Keratinocyte (primary cell): Measurements from ENCODE around the gene MLLT3. TPM values are rescaled to one million over a fixed set of nuclear protein-coding genes. Genes with fewer than 3 reads are reported as not detected.

ENCODE experiments used
- DNase-seq: peaks from one replicate; pipeline ENCODE4 v3.0.0-alpha.2; 2011; ENCODE audit warnings: low read depth, missing footprints, low spot score
- FAIRE-seq: peaks from 2 replicates; lab custom pipeline; 2011; peaks lifted over from hg19 to GRCh38; lab: Jason Lieb, UNC
- H2AFZ ChIP-seq: 2 replicates; pipeline ENCODE4 v1.6.0; 2012; ENCODE audit warnings: low read length, control low read depth, inconsistent platforms; ENCODE audit not compliant: control insufficient read depth
- H3K27ac ChIP-seq: 2 replicates; pipeline ENCODE4 v1.5.1; 2011; ENCODE audit warnings: low read length; ENCODE audit not compliant: control insufficient read depth, insufficient read depth
- H3K27me3 ChIP-seq: 3 replicates; pipeline ENCODE4 v1.6.0; 2011; ENCODE audit warnings: low read length; ENCODE audit not compliant: control insufficient read depth, insufficient read depth; ENCODE audit errors: extremely low read depth
- H3K36me3 ChIP-seq, 2 experiments: 2 replicates in 1 of 2; 3 replicates in 1 of 2; pipeline ENCODE4 v1.5.1; 2011; ENCODE audit warnings: low read length in 2 of 2, mild to moderate bottlenecking in 1 of 2; ENCODE audit not compliant: control insufficient read depth in 2 of 2, insufficient read depth in 2 of 2; ENCODE audit errors: extremely low read depth in 1 of 2
- H3K4me1 ChIP-seq: 3 replicates; pipeline ENCODE4 v1.5.1; 2011; ENCODE audit warnings: low read length; ENCODE audit not compliant: control insufficient read depth, insufficient read depth; ENCODE audit errors: extremely low read depth
- H3K4me2 ChIP-seq: 3 replicates; pipeline ENCODE4 v1.6.0; 2011; ENCODE audit warnings: low read depth, low read length; ENCODE audit not compliant: control insufficient read depth, insufficient read depth; ENCODE audit errors: extremely low read depth
- H3K4me3 ChIP-seq, 3 experiments: fragments of 200-600 bp in 1 of 3; sonication (generic) in 1 of 3; 2 replicates in 2 of 3; 3 replicates in 1 of 3; pipeline ENCODE4 v1.5.1; 2011 to 2016; ENCODE audit warnings: low read length in 3 of 3, mild to moderate bottlenecking in 3 of 3, control low read depth in 2 of 3, inconsistent platforms in 1 of 3, low read depth in 1 of 3, mixed read lengths in 1 of 3, mixed run types in 1 of 3, moderate library complexity in 1 of 3; ENCODE audit not compliant: control insufficient read depth in 2 of 3, insufficient read depth in 2 of 3; ENCODE audit errors: extremely low read depth in 1 of 3
- H3K79me2 ChIP-seq: 2 replicates; pipeline ENCODE4 v1.6.0; 2012; ENCODE audit warnings: low read length; ENCODE audit not compliant: control insufficient read depth, insufficient read depth
- H3K9ac ChIP-seq: 3 replicates; pipeline ENCODE4 v1.6.0; 2011; ENCODE audit warnings: low read length; ENCODE audit not compliant: control insufficient read depth, insufficient read depth; ENCODE audit errors: extremely low read depth
- H3K9me1 ChIP-seq: 3 replicates; pipeline ENCODE4 v1.6.0; 2011; ENCODE audit warnings: low read length; ENCODE audit not compliant: control insufficient read depth, insufficient read depth; ENCODE audit errors: extremely low read depth
- H3K9me3 ChIP-seq: 2 replicates; pipeline ENCODE4 v1.5.1; 2012; ENCODE audit warnings: low read depth, low read length; ENCODE audit not compliant: control insufficient read depth
- H4K20me1 ChIP-seq: 3 replicates; pipeline ENCODE4 v1.6.0; 2011; ENCODE audit warnings: low read length; ENCODE audit not compliant: control insufficient read depth, insufficient read depth; ENCODE audit errors: extremely low read depth
- CTCF ChIP-seq, 3 experiments: IDR thresholded peaks in 1 of 3; conservative IDR thresholded peaks in 1 of 3; optimal IDR thresholded peaks in 1 of 3; 2 replicates in 2 of 3; 3 replicates in 1 of 3; pipeline versions ENCODE3 to v1.5.1; 2011; ENCODE audit warnings: low read length in 3 of 3, mild to moderate bottlenecking in 3 of 3, moderate library complexity in 2 of 3, control low read depth in 1 of 3, inconsistent platforms in 1 of 3; ENCODE audit not compliant: insufficient read depth in 2 of 3; ENCODE audit errors: extremely low read depth in 1 of 3
- EZH2 ChIP-seq: IDR thresholded peaks from one replicate; pipeline ENCODE4 v1.6.1; 2012; ENCODE audit warnings: inconsistent platforms, mild to moderate bottlenecking, low read length, moderate library complexity
- dilution Hi-C: fragments of 300-500 bp; cut with MboI; formaldehyde crosslinking; loops from one replicate; pipeline ENCODE4 v1.7.0; 2020; ENCODE audit warnings: low sequenced_read_pairs; ENCODE audit not compliant: extremely low pct_ligation_motif_present
- polyA plus RNA-seq, 5 experiments: library from polyadenylated mRNA; depleted of rRNA in 3 of 5; stranded (reverse) in 3 of 5; stranded (forward) in 1 of 5; unstranded in 1 of 5; fragments of >200 nt; gene quantifications; 1 replicate in 1 of 5; 2 replicates in 3 of 5; 3 replicates in 1 of 5; pipeline versions ENCODE4 v1.2.1 to v1.2.3, GENCODE V29; 2011 to 2012; ENCODE audit warnings: missing spikeins in 2 of 5, low read depth in 1 of 5, low replicate concordance in 1 of 5

The MLLT3 gene
- polyA plus RNA-seq, 1 donor (not counting 4 experiments of a cell fraction or from before 2014, with no cell fraction given): 17.0 TPM

GRCh38 chr9:20394969-20395368 is 227.3 kb downstream of the MLLT3 start:
- no peaks in the 10 kb centered on the region for H3K9me3 ChIP-seq
- H3K36me3 ChIP-seq: no peaks in the 10 kb centered on the region
- TF ChIP-seq EZH2 (no peak), CTCF (optimal IDR thresholded peaks at IDR 0.05 in 1 of 3, IDR thresholded peaks at IDR 0.05 in 1 of 3, conservative IDR thresholded peaks at IDR 0.05 in 1 of 3; ENCODE audit: extremely low read depth in 1 of 3, insufficient read depth in 2 of 3, low read length in 3 of 3) (no peak)
- no peak overlapping the region for H3K27ac ChIP-seq
- H3K9me1 ChIP-seq: no peaks in the 10 kb centered on the region
- no peaks in the 10 kb centered on the region for H3K27me3 ChIP-seq
- dilution Hi-C loops: no loop called here
- DNase-seq (no peak), FAIRE-seq (no peak)
- no peaks in the 10 kb centered on the region for H4K20me1 ChIP-seq
- H3K4me3 ChIP-seq: no peak overlapping the region
- H3K79me2 ChIP-seq: no peaks in the 10 kb centered on the region
- H2AFZ ChIP-seq: no peak overlapping the region
- no peak overlapping the region for H3K4me2 ChIP-seq
- no peaks in the 10 kb centered on the region for H3K4me1 ChIP-seq
- H3K9ac ChIP-seq: no peak overlapping the region

GRCh38 chr9:20391208-20391607 is 231.1 kb downstream of the MLLT3 start:
- Histone ChIP-seq H3K9me1 (no peaks in the 10 kb centered on the region), H4K20me1 (no peaks in the 10 kb centered on the region), H3K4me1 (no peaks in the 10 kb centered on the region), H3K4me3 (no peak overlapping the region), H2AFZ (no peak overlapping the region), H3K79me2 (no peaks in the 10 kb centered on the region), H3K27me3 (no peaks in the 10 kb centered on the region), H3K27ac (no peak overlapping the region), H3K9ac (no peak overlapping the region), H3K36me3 (no peaks in the 10 kb centered on the region), H3K4me2 (no peak overlapping the region), H3K9me3 (no peaks in the 10 kb centered on the region)
- DNase-seq (no peak), FAIRE-seq (no peak)
- dilution Hi-C loops: no loop called here
- no peak for TF ChIP-seq CTCF (optimal IDR thresholded peaks at IDR 0.05 in 1 of 3, IDR thresholded peaks at IDR 0.05 in 1 of 3, conservative IDR thresholded peaks at IDR 0.05 in 1 of 3; ENCODE audit: extremely low read depth in 1 of 3, insufficient read depth in 2 of 3, low read length in 3 of 3)
- TF ChIP-seq EZH2: no peak
